ENCODE measurements around the gene PALM2AKAP2. TPM values are rescaled to one million over a fixed set of nuclear protein-coding genes. Genes with fewer than 3 reads are reported as not detected.

PALM2AKAP2 gene
- total RNA-seq, 5 donors from 2014 or later (not counting 1 experiment from before 2014, with no cell fraction given) = not detected

DNA sequence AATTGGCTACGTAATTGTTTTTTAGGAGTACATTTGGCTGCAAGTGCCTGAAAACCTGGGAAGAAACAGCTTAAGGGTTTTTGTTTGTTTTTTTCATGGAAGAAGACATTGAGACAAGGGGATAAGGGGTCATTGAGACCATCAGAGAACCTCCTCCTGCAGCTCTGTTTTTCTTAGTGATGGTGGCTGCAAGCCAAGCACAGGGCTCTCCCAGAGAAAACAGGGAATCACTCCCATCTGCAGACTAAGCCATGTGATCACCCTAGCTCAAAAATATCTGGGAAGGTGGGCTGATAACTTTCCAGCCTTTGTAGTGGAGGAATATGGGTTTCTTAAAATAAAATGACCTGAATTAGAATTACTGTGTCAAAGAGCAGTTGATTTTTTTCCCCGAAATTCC is 25.1 kb downstream of the PALM2AKAP2 start:
- H3K27ac Mint-ChIP-seq = no peak overlapping the region
- Histone ChIP-seq H3K27ac (ENCODE audit: low read length) (no peak overlapping the region), H3K36me3 (ENCODE audit: control insufficient read depth in 2 of 2, extremely low read depth in 1 of 2, insufficient read depth in 1 of 2, low read length in 1 of 2) (no peaks in the 10 kb centered on the region), H3K27me3 (replicated peaks in 1 of 2; ENCODE audit: control insufficient read depth in 2 of 2, extremely low read depth in 1 of 2, insufficient read depth in 2 of 2, low read length in 1 of 2) (peaks cover 0 to 7% of the 10 kb centered on the region in 2 experiments), H3K4me3 (ENCODE audit: control insufficient read depth in 1 of 2, extremely low read depth in 1 of 2, low read length in 1 of 2) (no peak overlapping the region), H3K4me1 (ENCODE audit: control insufficient read depth in 1 of 2, extremely low read depth in 1 of 2, insufficient read depth in 2 of 2, low read length in 2 of 2) (no peaks in the 10 kb centered on the region), H3K9me3 (no peaks in the 10 kb centered on the region)
- CTCF ChIA-PET = interaction anchor here in 1 of 2 donors (0.7 kb wide), 1 partner anchor 448 kb away, joined by 3 read pairs; no protein-coding TSS in a partner anchor
- no peak overlapping the region for H3K4me3 Mint-ChIP-seq
- H3K27me3 Mint-ChIP-seq = peaks cover 2 to 25% of the 10 kb centered on the region in 2 donors
- H3K4me1 Mint-ChIP-seq = no peaks in the 10 kb centered on the region
- ATAC-seq (replicated peaks in 1 of 4) = no peak
- H3K36me3 Mint-ChIP-seq = no peaks in the 10 kb centered on the region
- POLR2A ChIA-PET = no interaction called here
- no peak for DNase-seq
- WGBS (ENCODE audit: insufficient coverage) = no CpG with 5 or more reads among the region's 2 CpGs
- H3K9me3 Mint-ChIP-seq = peaks cover 5 to 7% (median 6%) of the 10 kb centered on the region in 3 donors

DNA sequence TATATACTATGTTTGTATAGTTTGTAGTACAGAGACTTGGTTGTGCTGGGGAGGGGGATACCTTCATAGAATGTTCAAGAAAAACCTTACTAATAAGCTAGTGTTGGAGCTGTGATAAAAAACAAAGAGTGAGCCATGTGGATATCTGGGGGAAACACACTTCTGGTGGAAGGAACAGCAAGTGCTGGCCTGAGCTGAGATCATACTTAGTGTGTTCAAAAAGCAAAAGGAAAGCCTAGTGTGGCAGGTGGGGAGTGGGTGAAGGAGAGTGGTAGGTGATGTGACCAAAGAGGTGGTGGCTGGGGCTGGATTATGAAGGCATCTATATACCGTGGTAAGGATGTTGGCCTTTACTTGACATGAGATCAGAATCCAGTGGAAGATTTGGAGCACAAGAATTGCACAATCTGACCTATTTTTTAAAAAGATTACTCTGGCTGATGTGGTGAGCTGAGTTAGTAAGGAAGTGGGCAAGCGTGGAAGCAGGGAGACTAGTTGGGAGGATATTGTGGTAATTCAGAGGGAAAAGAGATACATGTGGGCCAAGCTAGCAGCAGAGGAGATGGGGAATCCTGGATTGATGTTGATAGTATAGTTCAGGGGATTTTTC is 26.6 kb downstream of the PALM2AKAP2 start:
- Mint-ChIP-seq H3K27me3 (peaks cover 4 to 22% of the 10 kb centered on the region in 2 donors), H3K27ac (no peak overlapping the region), H3K4me1 (no peaks in the 10 kb centered on the region), H3K4me3 (no peak overlapping the region), H3K36me3 (no peaks in the 10 kb centered on the region), H3K9me3 (peaks cover 5 to 7% (median 6%) of the 10 kb centered on the region in 3 donors)
- ChIA-PET CTCF (interaction anchor here in 1 of 2 donors (0.6 kb wide), 1 partner anchor 17 kb away, joined by 4 read pairs; no protein-coding TSS in a partner anchor), POLR2A (no interaction called here)
- Histone ChIP-seq H3K4me1 (ENCODE audit: control insufficient read depth in 1 of 2, extremely low read depth in 1 of 2, insufficient read depth in 2 of 2, low read length in 2 of 2) (no peaks in the 10 kb centered on the region), H3K9me3 (no peaks in the 10 kb centered on the region), H3K27me3 (replicated peaks in 1 of 2; ENCODE audit: control insufficient read depth in 2 of 2, extremely low read depth in 1 of 2, insufficient read depth in 2 of 2, low read length in 1 of 2) (peaks cover 0 to 4% of the 10 kb centered on the region in 2 experiments), H3K4me3 (ENCODE audit: control insufficient read depth in 1 of 2, extremely low read depth in 1 of 2, low read length in 1 of 2) (no peak overlapping the region), H3K36me3 (ENCODE audit: control insufficient read depth in 2 of 2, extremely low read depth in 1 of 2, insufficient read depth in 1 of 2, low read length in 1 of 2) (no peaks in the 10 kb centered on the region), H3K27ac (ENCODE audit: low read length) (no peak overlapping the region)
- ATAC-seq (replicated peaks in 1 of 4) (no peak), DNase-seq (no peak)
- WGBS (ENCODE audit: insufficient coverage) = 85% methylated on average over 2 of the region's 2 CpGs

DNA sequence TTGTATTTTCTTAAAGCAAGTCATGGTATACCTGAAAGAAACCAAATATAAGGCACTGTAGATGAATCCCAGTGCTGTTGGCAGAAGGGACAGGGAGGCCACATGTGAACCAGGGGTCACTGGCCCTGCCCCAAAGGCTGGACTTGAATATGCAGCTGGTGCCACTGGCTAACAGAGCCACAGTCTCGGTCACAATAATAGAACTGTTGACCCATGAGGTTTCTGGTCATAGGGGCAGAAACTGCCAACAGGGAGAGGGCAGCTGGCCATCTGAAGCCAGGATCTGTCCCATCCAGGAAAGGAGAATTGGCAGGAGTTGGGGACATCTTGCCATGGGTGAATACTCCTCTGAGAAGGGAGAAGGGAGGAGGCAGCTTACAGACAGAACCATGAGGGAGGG is 31.9 kb downstream of the PALM2AKAP2 start:
- H3K9me3 ChIP-seq = no peaks in the 10 kb centered on the region
- H3K4me1 Mint-ChIP-seq = no peaks in the 10 kb centered on the region

DNA sequence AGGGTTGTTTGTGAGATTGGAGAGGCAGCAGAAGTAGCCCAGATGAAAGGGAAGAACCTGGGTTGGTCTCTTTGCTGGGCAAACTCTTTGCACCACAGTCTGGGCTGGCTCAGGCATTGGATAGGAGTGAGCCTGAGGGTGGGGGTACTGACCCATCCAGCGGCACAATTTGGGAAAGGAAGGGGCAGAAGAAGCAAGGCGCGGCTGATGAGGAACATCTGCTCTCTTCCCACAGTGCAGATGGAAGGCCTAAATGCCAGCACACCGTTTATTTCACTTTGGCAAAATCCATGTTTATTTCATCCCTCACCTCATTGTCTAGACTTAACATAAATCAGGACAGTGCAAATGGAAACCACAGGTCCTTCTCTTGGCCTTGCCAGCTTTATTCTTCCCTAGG is 32.3 kb downstream of the PALM2AKAP2 start:
- Histone ChIP-seq H3K9me3 (no peaks in the 10 kb centered on the region), H3K4me3 (ENCODE audit: control insufficient read depth in 1 of 2, extremely low read depth in 1 of 2, low read length in 1 of 2) (no peak overlapping the region), H3K36me3 (ENCODE audit: control insufficient read depth in 2 of 2, extremely low read depth in 1 of 2, insufficient read depth in 1 of 2, low read length in 1 of 2) (no peaks in the 10 kb centered on the region), H3K4me1 (ENCODE audit: control insufficient read depth in 1 of 2, extremely low read depth in 1 of 2, insufficient read depth in 2 of 2, low read length in 2 of 2) (no peaks in the 10 kb centered on the region), H3K27me3 (replicated peaks in 1 of 2; ENCODE audit: control insufficient read depth in 2 of 2, extremely low read depth in 1 of 2, insufficient read depth in 2 of 2, low read length in 1 of 2) (peaks cover 0 to 10% of the 10 kb centered on the region in 2 experiments), H3K27ac (ENCODE audit: low read length) (no peak overlapping the region)
- DNase-seq = no peak
- no peak overlapping the region for H3K4me3 Mint-ChIP-seq
- ATAC-seq (replicated peaks in 1 of 4) = no peak
- POLR2A ChIA-PET = no interaction called here
- 100% methylated on average over 1 of the region's 4 CpGs for WGBS (ENCODE audit: insufficient coverage)
- H3K4me1 Mint-ChIP-seq = no peaks in the 10 kb centered on the region
- H3K9me3 Mint-ChIP-seq = peaks cover 5 to 7% (median 6%) of the 10 kb centered on the region in 3 donors
- H3K27ac Mint-ChIP-seq = no peak overlapping the region
- CTCF ChIA-PET = no interaction called here
- H3K36me3 Mint-ChIP-seq = no peaks in the 10 kb centered on the region
- H3K27me3 Mint-ChIP-seq = peaks cover 2 to 16% of the 10 kb centered on the region in 2 donors

More for the DNA sequence above, 31.9 kb downstream of the PALM2AKAP2 start:
- H3K36me3 Mint-ChIP-seq = no peaks in the 10 kb centered on the region
- H3K4me3 Mint-ChIP-seq = no peak overlapping the region
- ChIA-PET CTCF (no interaction called here), POLR2A (no interaction called here)
- H3K9me3 Mint-ChIP-seq = peaks cover 5 to 7% (median 6%) of the 10 kb centered on the region in 3 donors
- Histone ChIP-seq H3K27me3 (replicated peaks in 1 of 2; ENCODE audit: control insufficient read depth in 2 of 2, extremely low read depth in 1 of 2, insufficient read depth in 2 of 2, low read length in 1 of 2) (peaks cover 0 to 10% of the 10 kb centered on the region in 2 experiments), H3K27ac (ENCODE audit: low read length) (no peak overlapping the region), H3K4me1 (ENCODE audit: control insufficient read depth in 1 of 2, extremely low read depth in 1 of 2, insufficient read depth in 2 of 2, low read length in 2 of 2) (no peaks in the 10 kb centered on the region), H3K36me3 (ENCODE audit: control insufficient read depth in 2 of 2, extremely low read depth in 1 of 2, insufficient read depth in 1 of 2, low read length in 1 of 2) (no peaks in the 10 kb centered on the region), H3K4me3 (ENCODE audit: control insufficient read depth in 1 of 2, extremely low read depth in 1 of 2, low read length in 1 of 2) (no peak overlapping the region)
- ATAC-seq (replicated peaks in 1 of 4) (no peak), DNase-seq (no peak)
- no peak overlapping the region for H3K27ac Mint-ChIP-seq
- WGBS (ENCODE audit: insufficient coverage) = 55% methylated on average over 1 of the region's 1 CpG
- peaks cover 2 to 17% of the 10 kb centered on the region in 2 donors for H3K27me3 Mint-ChIP-seq

DNA sequence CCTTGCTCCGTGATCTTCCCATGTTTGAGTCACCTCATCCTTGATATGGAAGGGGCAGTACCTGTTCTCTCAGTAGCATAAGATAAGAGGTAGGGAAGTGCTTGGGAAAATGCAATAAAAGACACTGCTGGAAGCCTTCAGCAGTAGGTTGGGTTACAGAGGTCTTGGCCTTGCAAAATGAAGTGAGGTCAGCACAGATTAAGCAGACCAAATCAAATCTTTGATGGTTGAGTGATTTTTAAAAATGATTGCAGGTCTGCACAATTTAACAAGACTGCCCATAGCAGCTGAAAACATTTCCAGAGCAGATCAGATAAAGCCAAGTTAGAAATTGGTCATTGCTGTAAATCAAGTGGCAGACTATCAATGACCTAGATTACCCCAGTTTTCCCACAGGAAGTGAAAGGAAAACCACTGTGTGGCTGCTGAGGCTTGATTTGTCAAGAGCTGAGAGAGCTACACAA is 32.9 kb downstream of the PALM2AKAP2 start:
- peaks cover 4 to 5% (median 5%) of the 10 kb centered on the region in 3 donors for H3K9me3 Mint-ChIP-seq
- CTCF ChIA-PET = no interaction called here
- no peaks in the 10 kb centered on the region for H3K36me3 ChIP-seq (ENCODE audit: control insufficient read depth in 2 of 2, extremely low read depth in 1 of 2, insufficient read depth in 1 of 2, low read length in 1 of 2)
- H3K4me1 Mint-ChIP-seq = no peaks in the 10 kb centered on the region
- H3K36me3 Mint-ChIP-seq = no peaks in the 10 kb centered on the region
- peaks cover 2 to 17% of the 10 kb centered on the region in 2 donors for H3K27me3 Mint-ChIP-seq
- H3K9me3 ChIP-seq = no peaks in the 10 kb centered on the region
- 60% methylated on average over 1 of the region's 1 CpG for WGBS (ENCODE audit: insufficient coverage)
- no peak for DNase-seq
- H3K27ac ChIP-seq (ENCODE audit: low read length) = no peak overlapping the region
- H3K27me3 ChIP-seq (replicated peaks in 1 of 2; ENCODE audit: control insufficient read depth in 2 of 2, extremely low read depth in 1 of 2, insufficient read depth in 2 of 2, low read length in 1 of 2) = peaks cover 0 to 10% of the 10 kb centered on the region in 2 experiments
- POLR2A ChIA-PET = no interaction called here
- no peak overlapping the region for H3K27ac Mint-ChIP-seq
- H3K4me1 ChIP-seq (ENCODE audit: control insufficient read depth in 1 of 2, extremely low read depth in 1 of 2, insufficient read depth in 2 of 2, low read length in 2 of 2) = no peaks in the 10 kb centered on the region
- no peak overlapping the region for H3K4me3 Mint-ChIP-seq
- no peak overlapping the region for H3K4me3 ChIP-seq (ENCODE audit: control insufficient read depth in 1 of 2, extremely low read depth in 1 of 2, low read length in 1 of 2)
- ATAC-seq (replicated peaks in 1 of 4) = no peak

DNA sequence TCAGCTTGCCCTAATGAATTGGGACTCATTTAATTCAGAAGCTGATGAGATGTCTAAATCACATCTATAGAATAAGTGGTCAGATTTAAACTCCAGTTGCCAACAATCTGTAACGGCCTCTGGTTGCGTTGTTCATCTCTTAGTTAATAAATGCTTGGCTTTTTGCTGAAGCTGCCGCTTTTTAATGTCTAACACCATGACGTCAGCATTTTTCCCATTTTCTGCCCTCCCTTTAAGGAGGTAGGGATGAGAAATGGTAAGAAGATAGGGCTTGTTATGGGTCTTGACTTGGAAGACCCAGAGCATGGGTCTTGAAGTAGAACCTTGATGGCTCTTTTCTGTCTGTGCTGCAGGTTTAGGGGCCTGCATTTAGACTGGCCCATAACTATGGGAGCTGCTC is 33.3 kb downstream of the PALM2AKAP2 start:
- Histone ChIP-seq H3K4me3 (ENCODE audit: control insufficient read depth in 1 of 2, extremely low read depth in 1 of 2, low read length in 1 of 2) (no peak overlapping the region), H3K27me3 (replicated peaks in 1 of 2; ENCODE audit: control insufficient read depth in 2 of 2, extremely low read depth in 1 of 2, insufficient read depth in 2 of 2, low read length in 1 of 2) (peaks cover 0 to 10% of the 10 kb centered on the region in 2 experiments), H3K36me3 (ENCODE audit: control insufficient read depth in 2 of 2, extremely low read depth in 1 of 2, insufficient read depth in 1 of 2, low read length in 1 of 2) (no peaks in the 10 kb centered on the region), H3K9me3 (no peaks in the 10 kb centered on the region), H3K27ac (ENCODE audit: low read length) (no peak overlapping the region), H3K4me1 (ENCODE audit: control insufficient read depth in 1 of 2, extremely low read depth in 1 of 2, insufficient read depth in 2 of 2, low read length in 2 of 2) (no peaks in the 10 kb centered on the region)
- Mint-ChIP-seq H3K4me1 (no peaks in the 10 kb centered on the region), H3K27ac (no peak overlapping the region), H3K36me3 (no peaks in the 10 kb centered on the region), H3K27me3 (peaks cover 2 to 21% of the 10 kb centered on the region in 2 donors), H3K4me3 (no peak overlapping the region), H3K9me3 (peaks cover 0 to under 1% (median under 1%) of the 10 kb centered on the region in 3 donors)
- no peak for ATAC-seq (replicated peaks in 1 of 4)
- WGBS (ENCODE audit: insufficient coverage) = no CpG with 5 or more reads among the region's 4 CpGs
- DNase-seq = no peak
- POLR2A ChIA-PET = no interaction called here
- CTCF ChIA-PET = no interaction called here
